Neural progenitor cell (in vitro differentiated cells): ENCODE measurements around the gene ZXDC.

Experiments
- EZH2 ChIP-seq: fragments of 200-600 bp; sonication (generic); IDR thresholded peaks from 2 replicates; pipeline ENCODE4 v1.6.1; 2017; ENCODE audit warnings: antibody characterized with exemption, mild to moderate bottlenecking, moderate library complexity
- TF ChIP-seq, protein P1 (sequence below): fragments of 200-600 bp; sonication (generic); IDR thresholded peaks from 2 replicates; pipeline ENCODE4 v1.5.1; 2017; ENCODE audit warnings: antibody characterized with exemption, mild to moderate bottlenecking

- TF ChIP-seq, protein P1, sequence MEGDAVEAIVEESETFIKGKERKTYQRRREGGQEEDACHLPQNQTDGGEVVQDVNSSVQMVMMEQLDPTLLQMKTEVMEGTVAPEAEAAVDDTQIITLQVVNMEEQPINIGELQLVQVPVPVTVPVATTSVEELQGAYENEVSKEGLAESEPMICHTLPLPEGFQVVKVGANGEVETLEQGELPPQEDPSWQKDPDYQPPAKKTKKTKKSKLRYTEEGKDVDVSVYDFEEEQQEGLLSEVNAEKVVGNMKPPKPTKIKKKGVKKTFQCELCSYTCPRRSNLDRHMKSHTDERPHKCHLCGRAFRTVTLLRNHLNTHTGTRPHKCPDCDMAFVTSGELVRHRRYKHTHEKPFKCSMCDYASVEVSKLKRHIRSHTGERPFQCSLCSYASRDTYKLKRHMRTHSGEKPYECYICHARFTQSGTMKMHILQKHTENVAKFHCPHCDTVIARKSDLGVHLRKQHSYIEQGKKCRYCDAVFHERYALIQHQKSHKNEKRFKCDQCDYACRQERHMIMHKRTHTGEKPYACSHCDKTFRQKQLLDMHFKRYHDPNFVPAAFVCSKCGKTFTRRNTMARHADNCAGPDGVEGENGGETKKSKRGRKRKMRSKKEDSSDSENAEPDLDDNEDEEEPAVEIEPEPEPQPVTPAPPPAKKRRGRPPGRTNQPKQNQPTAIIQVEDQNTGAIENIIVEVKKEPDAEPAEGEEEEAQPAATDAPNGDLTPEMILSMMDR = no peak
- TF ChIP-seq EZH2 = no peak
Observed at GRCh38 chr3:126484148-126484547, 8.5 kb upstream of the ZXDC start.
